Measurements from ENCODE around the gene MYL5.

- TF ChIP-seq MAFK (IDR thresholded peaks at IDR 0.05; ENCODE audit: low read depth, low read length) (no peak), MXI1 (IDR thresholded peaks at IDR 0.05; ENCODE audit: borderline replicate concordance, low read depth, low read length) (no peak)
Observed at GRCh38 chr4:627347-628125, 46.8 kb upstream of the MYL5 start.

Data from IMR-90 (cell line).